Activated CD4-positive, alpha-beta T cell treated with anti-CD3 and anti-CD28 coated beads for 24 hours (primary cell): ENCODE data around the gene SAPCD1.
"Not testable (repeated sequence)": the region's sequence is repeated elsewhere in the genome, so short reads cannot be mapped to it uniquely, and the experiment has no call there.

Experiments used
- DNase-seq, 2 donors: peaks; one replicate each; pipeline ENCODE4 v3.0.0-alpha.2; 2020; ENCODE audit warnings: low read depth in 2 of 2

Gene SAPCD1

GRCh38 chr6:31777667-31778050, 15.2 kb downstream of the SAPCD1 start:
- no peak for DNase-seq

- DNase-seq: no peak
These were observed 15.7 kb downstream of the SAPCD1 start for GRCh38 chr6:31778193-31778592.

GRCh38 chr6:31778999-31779885, 16.8 kb downstream of the SAPCD1 start:
- DNase-seq: no peak

- no peak for DNase-seq
These were observed 17.5 kb downstream of the SAPCD1 start for GRCh38 chr6:31779908-31780307.

- no peak for DNase-seq
These were observed 18.2 kb downstream of the SAPCD1 start for GRCh38 chr6:31780507-31781243.

GRCh38 chr6:31781244-31782125, 19.0 kb downstream of the SAPCD1 start:
- DNase-seq: no peak

- DNase-seq: no peak
These were observed 19.8 kb downstream of the SAPCD1 start for GRCh38 chr6:31782126-31782855.

- DNase-seq: no peak
These were observed 21.9 kb downstream of the SAPCD1 start for GRCh38 chr6:31784098-31784925.

- DNase-seq: no peak
These were observed 23.0 kb downstream of the SAPCD1 start for GRCh38 chr6:31785475-31785874.

- peak in 1 of 2 donors; percentile 31 for DNase-seq
These were observed 29.1 kb downstream of the SAPCD1 start for GRCh38 chr6:31791324-31792089.

GRCh38 chr6:31792090-31792374, 29.6 kb downstream of the SAPCD1 start:
- DNase-seq: no peak

GRCh38 chr6:31792761-31793171, 30.3 kb downstream of the SAPCD1 start:
- no peak for DNase-seq

- not testable (repeated sequence) for DNase-seq
These were observed 31.4 kb downstream of the SAPCD1 start for GRCh38 chr6:31793927-31794245.

GRCh38 chr6:31794294-31794865, 31.9 kb downstream of the SAPCD1 start:
- no peak for DNase-seq

- DNase-seq: no peak
These were observed 32.6 kb downstream of the SAPCD1 start for GRCh38 chr6:31794866-31795615.

GRCh38 chr6:31795616-31796298, 33.3 kb downstream of the SAPCD1 start, which contains the start of gene VARS1:
Gene VARS1, minus strand, starts transcription at chr6:31795752. Its CDS starts 535 bp downstream, at chr6:31795217.
- DNase-seq: peak; percentile 73 to 76

- DNase-seq: no peak
These were observed 34.5 kb downstream of the SAPCD1 start for GRCh38 chr6:31796993-31797385.

- no peak for DNase-seq
These were observed 35.1 kb downstream of the SAPCD1 start for GRCh38 chr6:31797588-31797987.
